Suprapubic skin (tissue), 4 donors: ENCODE measurements around the gene SZT2.
"Not testable (repeated sequence)": the region's sequence is repeated elsewhere in the genome, so short reads cannot be mapped to it uniquely, and the experiment has no call there.

Experiments used
- CTCF ChIP-seq, 2 donors: fragments of 200-600 bp in 1 of 2; fragments of 450-650 bp in 1 of 2; sonication (generic) in 1 of 2; IDR thresholded peaks; one replicate each; pipeline ENCODE4 v1.5.1; 2016 to 2019; ENCODE audit warnings: antibody characterized with exemption in 2 of 2, mild to moderate bottlenecking in 1 of 2, moderate library complexity in 1 of 2
- POLR2A ChIP-seq, 2 donors: fragments of 450-650 bp; IDR thresholded peaks; one replicate each; pipeline ENCODE4 v1.6.1; 2017; ENCODE audit warnings: antibody characterized with exemption in 2 of 2, mild to moderate bottlenecking in 2 of 2, moderate library complexity in 2 of 2
- POLR2AphosphoS5 ChIP-seq, 3 donors: sonication (generic); formaldehyde crosslinking; IDR thresholded peaks; one replicate each; pipeline ENCODE4 v1.6.1; 2017; ENCODE audit warnings: antibody characterized with exemption in 3 of 3

GRCh38 chr1:43413426-43413825 lies 23.7 kb downstream of the SZT2 start:
- TF ChIP-seq POLR2AphosphoS5, POLR2A, CTCF (IDR thresholded peaks at IDR 0.05): not testable (repeated sequence)
